ENCODE data around the gene HEXA.
A peak's percentile ranks its signal among the peaks of the same experiment; 100 is the strongest.
"Not testable (repeated sequence)": the region's sequence is repeated elsewhere in the genome, so short reads cannot be mapped to it uniquely, and the experiment has no call there.

The HEXA gene

DNA sequence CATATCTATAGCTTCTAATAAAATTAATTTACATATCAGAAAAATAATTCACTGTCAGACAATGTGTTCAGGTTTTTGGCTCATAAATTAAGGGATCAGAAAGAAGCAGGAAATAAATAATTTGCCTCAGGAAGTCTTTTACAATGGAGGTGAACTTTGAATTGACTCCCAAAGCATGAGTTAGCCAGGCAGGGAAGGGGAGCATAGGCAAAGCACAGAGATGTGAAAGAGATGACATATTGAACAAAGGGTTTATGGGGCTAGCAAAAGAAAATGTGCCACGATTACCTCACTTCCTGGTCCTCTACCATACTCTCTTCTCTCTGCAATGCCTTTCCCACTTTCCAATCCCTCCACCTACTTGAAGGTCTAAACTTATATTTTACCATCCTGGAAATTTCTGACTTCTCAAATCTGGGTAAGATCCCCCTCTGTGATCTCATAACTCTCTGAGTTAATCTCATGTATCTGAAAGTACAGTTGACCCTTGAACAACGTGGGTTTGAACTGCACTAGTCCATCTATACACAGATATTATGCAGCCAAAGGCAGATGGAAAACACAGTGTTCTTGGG lies 4.1 kb upstream of the HEXA start:
- intact Hi-C loops (cut with DNase I) = loop anchor here (10.0 kb wide), 1 partner anchor 65 kb away; no protein-coding TSS in a partner anchor
- no peak for DNase-seq

DNA sequence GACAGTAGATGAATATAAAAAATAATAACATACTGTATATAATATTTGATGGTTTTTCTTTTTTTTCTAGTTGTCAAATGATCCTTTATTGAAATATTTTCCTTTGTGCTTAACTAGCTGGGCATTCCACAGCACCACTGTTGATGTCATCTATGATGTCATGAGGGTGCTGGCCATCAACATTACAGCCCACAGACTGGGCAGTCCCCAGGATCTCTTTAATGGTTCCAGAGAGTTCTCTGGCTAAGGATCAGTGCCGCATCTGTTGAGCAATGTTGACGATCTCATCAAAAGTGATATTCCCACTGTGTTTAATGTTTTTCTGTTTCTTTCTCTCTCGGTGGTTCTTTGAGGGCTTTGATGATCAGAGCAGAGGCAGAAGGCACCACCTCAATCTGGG lies 3.3 kb upstream of the HEXA start:
- intact Hi-C loops (cut with DNase I) = loop anchor here (10.0 kb wide), 1 partner anchor 64 kb away; no protein-coding TSS in a partner anchor
- not testable (repeated sequence) for DNase-seq

DNA sequence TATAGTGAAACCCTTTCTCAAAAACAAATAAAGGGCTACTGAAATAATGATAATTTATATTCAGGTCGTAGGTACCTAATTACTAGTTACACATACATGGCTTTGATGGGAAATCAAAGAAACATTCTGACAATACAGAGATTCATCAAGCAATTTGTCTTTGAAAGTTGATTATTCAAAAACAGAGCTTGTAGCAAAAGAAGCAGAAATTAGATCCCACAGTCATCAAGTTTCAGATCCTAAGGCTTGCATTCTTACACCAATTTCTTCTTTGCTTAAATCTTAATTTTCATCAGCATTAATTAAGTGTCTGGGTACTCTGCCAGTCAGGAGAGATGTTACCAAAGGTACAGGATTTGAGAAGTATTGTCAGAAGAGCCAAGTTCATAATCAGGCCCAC lies 1.5 kb upstream of the HEXA start:
- intact Hi-C loops (cut with DNase I) = loop anchor here (10.0 kb wide), 1 partner anchor 63 kb away; no protein-coding TSS in a partner anchor
- DNase-seq = no peak

DNA sequence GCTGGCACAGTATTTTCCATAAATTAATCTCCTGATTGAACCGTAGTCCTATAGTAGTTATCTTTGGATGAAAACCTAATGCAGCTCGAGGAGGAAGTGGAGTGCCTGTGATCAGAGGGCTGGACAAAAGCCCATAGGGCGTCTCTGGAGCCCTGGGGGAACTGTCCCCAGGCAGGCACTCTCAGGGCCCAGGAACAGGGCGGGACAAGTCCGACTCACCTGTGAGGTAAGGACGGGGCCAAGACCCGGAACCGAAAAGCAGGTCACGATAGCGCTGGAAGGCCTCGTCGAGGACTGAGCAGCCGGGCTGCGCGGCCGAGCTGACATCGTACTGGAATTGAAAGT lies 341 bp downstream of the HEXA start:
- DNase-seq = peak in 7 of 42 donors; percentile 50 to 77 (median 67)
- intact Hi-C loops (cut with DNase I) = loop anchor here (10.0 kb wide), 1 partner anchor 61 kb away; no protein-coding TSS in a partner anchor

DNA sequence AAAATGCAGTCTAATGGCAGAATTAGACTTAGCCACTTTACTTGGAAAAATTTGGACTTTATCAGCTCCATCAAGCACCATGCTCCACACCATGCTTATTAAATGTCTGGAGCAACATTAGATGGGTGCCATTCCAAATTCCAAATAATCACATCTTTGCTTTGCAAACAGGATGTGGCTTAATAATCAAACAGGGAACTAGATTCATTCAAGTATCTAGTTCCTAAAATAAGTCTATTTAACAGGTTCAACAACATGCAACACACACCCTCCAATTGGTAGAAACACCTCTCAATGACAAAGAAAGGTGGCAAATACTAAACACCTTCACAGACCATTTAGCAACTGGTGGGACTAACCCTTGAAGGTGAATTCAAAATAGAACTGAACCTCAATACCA lies 3.5 kb downstream of the HEXA start:
- no peak for DNase-seq
- intact Hi-C loops (cut with DNase I) = loop anchor here (10.0 kb wide), 1 partner anchor 58 kb away; no protein-coding TSS in a partner anchor

DNA sequence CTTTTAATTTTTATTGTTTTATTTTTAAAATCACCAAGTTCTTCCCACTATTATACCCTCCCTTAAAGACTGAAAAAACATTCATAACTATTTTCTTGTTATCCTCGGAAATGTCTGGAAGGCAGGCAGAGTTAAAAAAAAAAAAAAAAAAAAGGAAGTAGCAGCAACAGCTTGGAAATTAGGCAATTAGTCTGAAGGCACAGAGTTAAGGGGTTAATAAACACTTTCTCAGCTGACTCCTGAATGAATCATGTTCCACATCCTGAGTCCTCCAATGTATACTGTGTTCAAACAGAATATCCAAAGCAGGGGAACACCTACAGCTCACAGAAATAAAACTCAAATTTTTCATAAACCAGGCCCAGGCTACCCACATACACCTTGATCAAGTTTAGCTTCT lies 5.8 kb downstream of the HEXA start:
- intact Hi-C loops (cut with DNase I) = loop anchor here (10.0 kb wide), 1 partner anchor 55 kb away; no protein-coding TSS in a partner anchor
- DNase-seq = no peak

DNA sequence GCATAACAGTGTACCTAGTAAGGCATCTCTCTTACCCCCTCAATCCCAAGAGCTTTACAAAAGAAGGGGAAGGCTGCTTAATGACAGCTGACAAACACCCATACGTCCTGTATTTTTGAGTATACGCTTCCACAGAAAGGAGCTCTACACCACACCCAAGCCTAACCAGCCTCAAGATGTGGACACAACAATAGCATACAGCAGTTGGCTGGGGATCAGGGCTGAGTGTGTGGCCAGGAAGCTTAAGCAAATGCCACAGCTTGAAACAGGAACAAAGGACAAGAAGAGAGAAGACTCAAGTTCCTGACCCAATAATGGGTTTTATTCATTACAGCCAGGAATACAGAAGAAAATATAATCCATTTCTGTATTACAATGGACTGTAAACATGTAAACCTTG lies 6.9 kb downstream of the HEXA start:
- intact Hi-C loops (cut with DNase I) = no loop called here
- DNase-seq = peak in 19 of 42 donors; percentile 2 to 52 (median 13)

DNA sequence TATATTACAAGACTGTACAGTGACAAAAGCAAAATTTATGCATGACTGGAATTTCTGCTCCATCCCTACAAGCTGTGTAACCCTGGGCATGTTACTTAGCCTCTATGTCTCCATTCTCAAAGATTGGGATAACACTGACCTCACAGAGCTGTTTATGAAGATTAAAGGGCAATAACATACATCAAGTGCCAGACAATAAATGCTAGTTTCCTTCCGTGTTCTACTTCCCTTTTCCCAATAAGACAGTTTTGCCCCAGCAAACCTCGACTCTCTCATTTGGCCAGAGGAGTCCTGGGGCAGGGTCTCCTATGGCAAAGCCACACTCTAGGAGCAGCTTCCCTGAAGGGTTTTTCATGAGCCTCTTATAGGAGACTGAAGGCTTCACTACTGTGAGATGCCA lies 7.5 kb downstream of the HEXA start:
- intact Hi-C loops (cut with DNase I) = no loop called here
- DNase-seq = no peak

DNA sequence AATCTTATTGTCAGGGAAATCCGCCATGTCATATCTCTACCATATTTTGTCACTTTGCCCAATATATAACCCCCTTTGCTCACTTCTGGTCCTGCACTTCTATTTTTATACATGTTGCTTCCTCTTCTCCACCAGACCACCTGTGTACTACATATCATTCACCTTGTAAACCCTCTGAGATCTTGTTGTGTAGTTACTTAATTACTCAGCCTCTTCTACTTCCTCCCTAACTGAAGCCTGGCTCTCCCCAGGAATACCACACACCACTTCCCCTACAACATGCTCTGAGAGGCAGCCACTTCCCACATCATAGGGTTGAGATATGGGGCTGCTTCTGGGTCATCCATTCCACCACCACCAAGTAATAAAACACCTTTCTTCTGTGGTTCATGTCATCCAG lies 10.0 kb downstream of the HEXA start:
- DNase-seq = peak in 3 of 42 donors; percentile 10 to 23 (median 11)
- intact Hi-C loops (cut with DNase I) = no loop called here

DNA sequence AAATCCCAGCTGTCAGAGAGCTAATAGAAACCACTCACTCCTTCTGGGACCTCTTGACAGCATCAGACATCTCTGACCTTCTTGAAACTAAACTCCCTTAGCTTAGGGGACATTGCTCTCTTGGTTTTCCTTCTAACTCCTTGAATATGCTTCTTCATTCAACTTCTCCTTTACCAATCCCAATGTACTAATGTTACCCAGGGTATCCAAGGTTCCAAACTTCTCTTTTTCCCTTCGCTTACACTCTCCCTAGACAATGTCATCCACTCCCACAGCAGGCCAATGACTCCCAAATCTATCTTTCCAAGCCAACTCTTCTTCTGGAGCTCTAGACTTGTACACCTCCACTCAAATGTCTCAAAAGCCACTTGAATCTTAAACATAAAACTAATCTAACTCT lies 14.6 kb downstream of the HEXA start:
- intact Hi-C loops (cut with DNase I) = no loop called here

DNA sequence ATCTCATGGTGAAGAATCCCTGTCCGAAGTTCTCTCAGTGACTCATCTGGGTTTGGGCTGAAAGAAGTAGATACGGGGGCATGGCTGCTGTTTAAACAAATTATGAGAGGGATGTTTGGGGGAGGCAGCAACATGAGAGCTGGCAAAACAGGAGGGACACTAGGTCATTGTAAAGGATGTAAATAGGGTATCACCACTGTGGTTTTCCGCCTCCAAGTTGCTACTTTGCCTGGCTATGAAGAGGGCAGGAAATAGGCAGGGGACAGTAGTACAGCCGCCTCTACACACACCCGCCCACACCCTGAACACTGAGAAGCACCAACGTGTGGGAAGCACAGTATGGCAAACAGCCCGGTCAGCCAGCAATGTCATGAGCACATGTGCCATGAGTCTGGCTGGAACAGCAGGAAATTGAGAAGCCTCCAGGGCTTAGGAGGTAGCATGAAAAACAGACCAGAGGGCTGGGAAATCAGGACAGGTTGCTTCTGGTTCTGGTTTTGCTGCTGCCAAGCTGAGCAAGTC lies 17.1 kb downstream of the HEXA start:
- peak in 4 of 42 donors; percentile 2 to 37 (median 24) for DNase-seq
- intact Hi-C loops (cut with DNase I) = no loop called here

More for the DNA sequence above, 14.6 kb downstream of the HEXA start:
- DNase-seq = no peak

DNA sequence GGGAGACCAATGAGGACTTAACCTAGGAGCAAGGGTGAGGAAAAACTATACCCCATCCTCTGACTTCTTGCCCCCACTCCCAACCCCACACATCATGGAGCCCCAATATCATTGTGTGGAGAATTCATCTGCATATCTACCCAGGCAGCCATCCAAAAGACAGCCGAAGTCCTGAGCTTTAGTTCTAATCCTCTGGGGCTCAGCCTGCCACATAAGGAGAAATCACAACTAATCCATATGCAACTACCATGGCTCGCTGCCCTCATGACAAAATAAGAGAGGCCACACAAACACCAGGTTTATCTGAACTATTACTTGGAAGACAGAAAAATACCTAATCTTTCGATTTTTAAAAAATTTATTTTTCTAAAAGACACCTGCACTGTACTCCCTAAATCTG lies 17.7 kb downstream of the HEXA start:
- DNase-seq = no peak
- intact Hi-C loops (cut with DNase I) = no loop called here

DNA sequence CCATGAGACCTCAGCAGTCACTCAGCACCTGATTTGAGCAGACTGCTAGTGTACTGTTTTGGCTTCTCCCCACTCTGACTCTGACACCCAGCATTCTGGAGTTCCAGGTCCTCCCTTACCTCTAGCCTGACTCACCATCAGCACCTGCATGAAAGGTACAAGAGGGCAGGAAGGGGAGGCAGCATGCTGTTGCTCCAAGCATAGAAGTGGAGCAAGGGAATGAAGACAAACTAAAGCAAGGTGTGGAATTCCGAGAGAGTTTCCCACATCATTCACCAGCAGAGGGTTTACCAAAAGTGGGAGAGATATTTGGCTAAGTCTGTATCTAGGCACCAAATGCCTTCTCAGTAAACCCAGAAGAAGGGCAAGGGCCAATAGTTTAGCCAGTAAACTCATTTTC lies 21.3 kb downstream of the HEXA start:
- no peak for DNase-seq
- intact Hi-C loops (cut with DNase I) = no loop called here

DNA sequence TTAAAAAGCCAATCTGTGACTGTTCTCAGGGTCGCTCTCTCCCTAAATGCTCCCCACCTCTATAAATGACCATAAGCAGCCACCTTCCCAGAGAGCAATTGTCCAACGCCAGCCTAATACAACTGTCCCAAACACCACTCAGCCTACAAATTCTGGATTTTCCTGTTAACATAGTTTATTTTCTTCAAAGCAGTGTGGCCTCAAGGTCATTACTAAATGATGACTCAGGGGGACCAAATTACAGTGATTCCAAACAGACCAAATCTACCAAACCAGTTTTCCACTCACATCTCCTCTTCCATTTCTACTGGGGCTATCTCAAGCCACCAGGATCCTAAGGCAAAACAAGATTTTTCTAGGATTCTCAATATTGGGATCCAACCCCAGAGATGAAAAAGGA lies 22.5 kb downstream of the HEXA start:
- intact Hi-C loops (cut with DNase I) = no loop called here
- no peak for DNase-seq

DNA sequence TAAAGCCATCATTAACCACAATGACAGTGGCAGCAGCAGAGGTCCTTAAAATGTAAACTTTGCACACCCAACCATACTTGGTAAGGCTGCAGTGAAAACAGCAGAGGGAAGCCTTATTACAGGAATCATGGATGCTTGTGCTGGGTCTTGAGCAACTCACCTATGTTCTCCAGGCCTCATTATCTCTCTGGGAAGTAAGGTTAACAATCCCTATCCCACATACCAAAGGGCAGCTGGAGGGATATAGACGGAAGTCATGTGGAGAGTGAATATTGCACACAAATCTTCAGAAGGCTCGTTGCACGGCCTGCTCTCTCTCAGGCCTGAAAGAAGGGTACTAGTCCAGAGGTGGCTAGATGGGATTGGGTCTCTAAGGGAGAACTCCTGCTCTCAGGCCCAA lies 30.0 kb downstream of the HEXA start:
- intact Hi-C loops (cut with DNase I) = no loop called here
- DNase-seq = no peak

DNA sequence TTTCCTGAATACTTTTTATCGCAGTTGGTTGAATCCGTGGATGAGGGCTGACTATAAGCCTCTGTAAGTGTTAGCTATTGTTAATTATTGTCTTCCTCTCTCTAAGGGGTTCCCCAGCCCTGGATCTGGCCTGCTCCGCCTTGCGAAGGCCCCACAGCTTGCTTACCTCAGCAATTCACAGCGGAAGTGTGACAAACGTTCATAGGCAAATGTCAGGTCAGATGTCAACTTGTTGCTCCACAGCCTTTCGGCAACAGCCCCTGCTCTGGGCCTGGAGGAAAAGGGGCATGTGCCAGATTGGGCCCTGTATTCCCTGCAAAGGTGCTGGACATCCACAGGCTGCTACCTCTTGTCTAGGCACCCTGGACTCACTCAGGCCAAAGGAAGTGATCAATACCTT lies 30.5 kb downstream of the HEXA start:
- intact Hi-C loops (cut with DNase I) = no loop called here
- no peak for DNase-seq

DNA sequence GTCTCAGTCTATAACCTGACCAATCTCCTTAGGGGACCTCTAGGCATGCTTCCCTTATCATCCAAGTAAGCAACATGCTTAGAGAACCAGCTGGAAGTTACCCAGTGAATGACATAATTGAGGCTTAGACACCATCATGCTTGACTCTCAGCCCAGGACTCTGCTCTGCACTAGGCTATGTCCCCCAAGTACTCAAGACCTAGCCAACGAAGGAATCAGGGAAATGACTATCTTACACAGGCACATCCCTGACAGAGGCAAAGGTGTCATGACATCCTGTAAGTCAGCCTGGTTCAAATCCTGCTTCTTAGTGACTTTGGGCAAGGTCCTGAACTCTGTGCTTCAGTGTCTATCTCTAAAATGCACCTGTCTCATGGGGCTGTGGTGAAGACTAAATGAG lies 31.2 kb downstream of the HEXA start:
- intact Hi-C loops (cut with DNase I) = no loop called here
- no peak for DNase-seq

DNA sequence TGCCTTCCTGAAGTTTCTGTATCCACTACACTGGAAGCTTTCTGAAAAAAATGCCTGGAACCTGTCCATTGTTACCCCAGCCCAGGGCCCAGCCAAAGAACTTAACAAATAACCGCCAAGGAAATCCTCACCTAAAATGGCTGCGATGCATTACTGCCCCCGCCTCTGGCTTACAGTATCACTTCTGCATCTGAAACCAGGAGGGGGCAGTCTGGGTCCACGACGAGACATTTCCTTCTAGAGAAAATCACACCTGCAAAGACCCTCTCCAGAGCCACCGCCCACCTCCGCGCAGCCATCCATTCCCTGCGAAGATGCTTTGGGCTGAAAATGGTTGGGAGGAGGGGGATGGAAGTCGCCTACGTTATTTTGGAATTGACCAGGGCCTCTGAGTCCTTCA lies 33.4 kb downstream of the HEXA start:
- intact Hi-C loops (cut with DNase I) = no loop called here
- peak in 7 of 42 donors; percentile 3 to 46 (median 21) for DNase-seq

DNA sequence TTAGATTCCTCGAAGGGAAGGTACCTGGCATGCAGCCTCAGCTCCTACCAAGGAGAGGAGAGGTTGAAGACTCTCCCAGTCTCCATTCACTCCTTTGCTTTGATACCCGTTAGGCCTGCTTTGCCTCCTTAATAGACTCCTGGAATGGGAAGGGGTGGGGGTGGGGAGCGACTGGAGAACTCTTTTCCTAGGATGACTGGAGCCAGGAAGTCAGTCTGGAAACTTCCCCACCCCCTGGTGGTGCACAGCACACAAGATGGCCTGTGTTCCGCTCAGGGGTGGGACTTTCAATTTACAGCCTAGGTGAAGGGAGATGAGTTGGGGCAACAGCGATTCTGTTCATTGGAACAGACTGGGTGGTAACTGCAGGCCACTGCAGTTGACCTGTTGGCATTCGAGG lies 34.5 kb downstream of the HEXA start:
- intact Hi-C loops (cut with DNase I) = no loop called here
- no peak for DNase-seq

DNA sequence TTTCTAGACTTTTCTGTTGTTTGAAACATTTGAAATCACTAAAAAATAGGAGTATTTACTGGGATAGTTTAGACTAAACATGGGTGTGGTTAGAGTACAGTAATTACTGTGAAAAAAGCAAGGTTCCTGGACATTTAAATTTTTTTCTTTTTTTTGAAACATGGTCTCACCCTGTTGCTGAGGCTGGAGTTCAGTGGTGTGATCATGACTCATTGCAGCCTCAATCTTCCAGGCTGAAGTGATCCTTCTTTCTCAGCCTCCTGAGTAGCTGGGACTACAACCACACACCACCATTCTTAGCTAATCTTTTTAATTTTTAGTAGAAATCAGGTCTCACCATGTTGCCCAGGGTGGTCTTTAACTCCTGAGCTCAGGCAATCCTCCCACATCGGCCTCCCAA lies 35.4 kb downstream of the HEXA start:
- intact Hi-C loops (cut with DNase I) = no loop called here
- DNase-seq = no peak

DNA sequence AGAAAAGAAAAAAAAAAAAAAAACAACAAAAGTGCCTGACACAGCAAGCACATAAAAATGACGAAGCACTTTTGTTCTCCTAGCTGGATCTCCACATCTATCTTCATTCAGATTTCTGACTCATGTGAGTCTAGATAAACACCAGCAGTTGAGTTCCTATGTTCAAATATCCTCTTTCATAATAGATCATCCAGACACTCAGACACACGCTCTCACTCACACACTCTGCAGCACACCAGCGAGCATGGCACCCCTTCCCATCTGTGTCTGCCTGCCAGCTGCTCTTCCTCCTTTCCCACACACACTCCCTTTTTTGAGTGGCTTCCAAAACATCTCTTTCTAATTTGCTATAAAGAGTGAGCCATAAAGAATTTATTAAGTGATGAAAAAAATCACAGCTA lies 36.0 kb downstream of the HEXA start:
- intact Hi-C loops (cut with DNase I) = no loop called here
- peak in 27 of 42 donors; percentile 11 to 68 (median 36) for DNase-seq
